ENCODE data around the gene TMEM18. TPM values are rescaled to one million over a fixed set of nuclear protein-coding genes. Genes with fewer than 3 reads are reported as not detected.
A peak's percentile ranks its signal among the peaks of the same experiment; 100 is the strongest.

The TMEM18 gene
- total RNA-seq, 1 donor from 2014 or later, result 18.6 TPM

GRCh38 chr2:672606-672905, 4.7 kb downstream of the TMEM18 start:
- no peak for DNase-seq (ENCODE audit: low spot score)

GRCh38 chr2:671787-672605, 5.2 kb downstream of the TMEM18 start:
- no peak for DNase-seq (ENCODE audit: low spot score)

DNA sequence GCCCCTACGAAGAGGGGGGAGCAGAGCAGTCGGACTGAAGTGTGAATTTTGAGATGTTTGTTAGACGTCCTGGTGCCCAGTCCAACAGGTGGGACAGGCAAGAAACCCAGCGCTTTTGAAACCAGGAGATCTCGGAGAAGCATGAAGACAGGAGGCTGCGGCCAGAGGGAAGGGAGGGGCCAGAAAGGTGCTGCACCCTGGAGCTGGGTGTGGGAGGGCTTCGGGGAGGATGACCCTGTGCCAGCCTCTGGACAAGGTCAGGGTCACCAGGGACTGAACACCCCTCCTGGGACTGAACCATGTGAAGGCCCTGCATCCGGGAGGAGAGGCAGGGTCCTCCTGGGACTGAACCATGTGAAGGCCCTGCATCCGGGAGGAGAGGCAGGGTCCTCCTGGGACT, 6.1 kb downstream of the TMEM18 start:
- DNase-seq (ENCODE audit: low spot score), result no peak

GRCh38 chr2:670637-671036, 6.6 kb downstream of the TMEM18 start:
- DNase-seq (ENCODE audit: low spot score), result no peak

- DNase-seq (ENCODE audit: low spot score), result no peak
These were observed 7.9 kb downstream of the TMEM18 start for GRCh38 chr2:669323-669722.

DNA sequence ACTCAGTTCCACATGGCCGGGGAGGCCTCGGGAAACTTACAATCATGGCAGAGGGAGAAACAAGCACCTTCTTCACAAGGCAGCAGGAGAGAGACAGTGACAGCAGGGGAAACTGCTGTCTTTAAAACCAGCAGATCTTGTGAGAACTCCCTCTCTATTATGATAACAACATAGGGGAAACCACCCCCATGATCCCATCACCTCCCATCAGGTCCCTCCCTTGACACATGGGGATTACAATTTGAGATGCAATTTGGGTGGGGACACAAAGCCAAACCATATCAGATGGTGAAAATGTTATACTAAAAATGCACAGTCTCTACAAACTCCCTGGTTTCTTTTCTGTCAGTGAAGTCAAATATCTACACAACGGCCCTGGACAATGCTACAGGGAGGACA, 9.2 kb downstream of the TMEM18 start:
- DNase-seq (ENCODE audit: low spot score), result no peak

DNA sequence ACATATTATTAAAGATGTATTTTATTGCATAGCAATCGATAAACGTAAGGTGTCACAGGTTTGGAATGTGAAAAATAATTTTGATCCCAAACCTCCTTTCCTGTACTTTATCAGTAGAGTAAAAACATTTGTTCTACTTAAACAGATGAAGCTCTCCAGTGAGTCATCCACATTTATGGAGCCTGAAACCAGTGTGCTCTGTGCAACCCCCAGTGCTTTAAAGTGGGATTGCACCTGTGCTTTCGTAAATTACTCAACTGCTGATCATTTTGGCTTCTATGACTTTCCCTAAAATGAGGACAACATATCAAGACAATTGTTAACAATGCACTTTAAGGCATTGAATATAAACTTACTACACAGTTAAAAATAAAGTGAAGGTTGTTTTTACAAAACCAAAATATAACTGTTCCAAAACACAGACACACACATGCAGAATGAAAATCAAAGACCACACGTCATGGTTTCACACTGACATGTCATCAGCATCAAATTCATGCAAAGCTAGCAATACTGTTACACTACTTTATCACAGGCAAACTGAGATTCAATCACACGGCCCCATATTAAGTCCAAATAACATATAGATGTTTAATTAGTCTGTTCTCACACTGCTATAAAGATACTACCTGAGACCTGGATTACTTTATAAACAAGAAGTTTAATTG, 9.7 kb downstream of the TMEM18 start:
- no peak for DNase-seq (ENCODE audit: low spot score)

GRCh38 chr2:666441-666840, 10.8 kb downstream of the TMEM18 start:
- no peak for DNase-seq (ENCODE audit: low spot score)

GRCh38 chr2:665340-666073, 11.7 kb downstream of the TMEM18 start:
- DNase-seq (ENCODE audit: low spot score), result no peak

DNA sequence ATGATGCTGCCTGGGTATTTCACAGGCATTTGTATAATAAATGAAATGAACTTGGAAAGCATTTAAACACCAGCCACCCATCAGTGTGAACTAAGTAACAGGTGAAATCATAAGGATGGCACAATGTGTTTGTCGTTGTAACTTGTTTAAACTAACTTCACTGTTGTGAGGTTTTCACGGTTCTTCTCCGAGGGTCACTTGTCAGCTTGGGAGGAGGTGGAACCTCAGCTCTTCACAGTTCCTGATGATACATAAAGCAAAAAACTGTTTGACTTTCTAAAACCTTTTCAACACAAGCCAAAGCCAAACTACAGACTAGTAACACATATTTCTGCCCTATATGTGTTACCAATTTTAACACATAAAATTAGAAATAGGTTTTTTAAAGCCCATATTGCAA, 13.1 kb downstream of the TMEM18 start:
- no peak for DNase-seq (ENCODE audit: low spot score)

DNA sequence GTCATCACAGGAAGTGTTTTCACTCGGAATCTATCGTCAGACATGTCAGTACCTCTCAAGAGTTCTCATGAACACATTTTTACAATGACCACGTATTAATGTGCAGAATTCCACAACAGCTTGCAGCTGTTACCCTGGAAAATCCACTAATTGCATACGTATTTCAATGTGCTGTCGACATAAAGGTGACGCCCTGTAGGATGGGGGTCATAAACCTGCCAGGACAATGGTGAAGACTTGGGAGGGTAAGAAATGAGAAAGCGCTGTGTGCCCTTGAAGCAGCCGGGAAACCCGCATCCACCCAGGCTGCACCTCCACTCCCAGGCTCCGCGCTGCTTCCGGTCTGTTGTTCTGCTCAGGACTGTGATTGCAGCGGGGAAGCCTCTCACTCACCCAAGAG, 14.0 kb downstream of the TMEM18 start:
- no peak for DNase-seq (ENCODE audit: low spot score)

GRCh38 chr2:661360-661635, 15.9 kb downstream of the TMEM18 start:
- DNase-seq (ENCODE audit: low spot score), result no peak

GRCh38 chr2:660586-661359, 16.4 kb downstream of the TMEM18 start:
- DNase-seq (ENCODE audit: low spot score), result no peak

DNA sequence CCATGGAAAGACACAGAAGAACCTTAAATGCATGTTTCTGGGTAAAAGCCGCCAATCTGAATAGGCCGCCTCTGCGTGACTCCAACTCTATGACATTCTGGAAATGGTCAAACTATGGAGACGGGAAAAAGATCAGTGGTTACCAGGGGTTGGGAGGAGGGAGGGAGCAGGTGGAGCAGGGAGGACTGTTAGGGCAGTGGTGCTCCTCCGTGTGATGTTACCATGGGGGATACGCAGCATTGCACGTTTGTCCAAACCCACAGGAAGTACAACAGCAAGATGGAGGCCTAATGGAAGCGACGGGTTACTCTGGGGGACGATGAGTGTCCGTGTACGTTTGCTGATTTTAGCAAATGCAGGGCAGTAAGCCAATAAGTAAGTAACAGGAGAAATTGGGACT, 17.2 kb downstream of the TMEM18 start:
- no peak for DNase-seq (ENCODE audit: low spot score)

- no peak for DNase-seq (ENCODE audit: low spot score)
These were observed 18.8 kb downstream of the TMEM18 start for GRCh38 chr2:658426-658825.

GRCh38 chr2:657766-658165, 19.4 kb downstream of the TMEM18 start:
- no peak for DNase-seq (ENCODE audit: low spot score)

- no peak for DNase-seq (ENCODE audit: low spot score)
These were observed 20.5 kb downstream of the TMEM18 start for GRCh38 chr2:656676-657075.

DNA sequence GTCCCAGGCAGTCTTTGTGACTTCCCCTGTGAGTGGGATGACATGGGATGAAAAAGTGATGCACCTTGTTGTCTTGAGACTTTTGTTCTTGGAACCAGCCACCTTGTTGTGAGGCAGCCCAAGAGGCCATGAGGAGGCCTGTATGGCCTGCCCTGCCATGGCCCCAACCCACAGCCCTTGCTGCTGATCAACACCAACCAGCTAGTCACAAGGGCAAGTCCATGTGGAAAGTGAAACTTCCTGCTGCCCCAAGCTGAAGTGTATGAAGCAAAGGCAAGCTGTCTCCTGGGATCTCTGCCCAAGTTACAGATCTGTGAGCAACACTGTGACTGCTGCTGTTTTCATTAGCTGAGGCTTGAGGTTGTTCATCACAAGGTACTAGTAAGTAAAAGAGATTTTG, 21.6 kb downstream of the TMEM18 start:
- DNase-seq (ENCODE audit: low spot score), result peak; percentile 2

DNA sequence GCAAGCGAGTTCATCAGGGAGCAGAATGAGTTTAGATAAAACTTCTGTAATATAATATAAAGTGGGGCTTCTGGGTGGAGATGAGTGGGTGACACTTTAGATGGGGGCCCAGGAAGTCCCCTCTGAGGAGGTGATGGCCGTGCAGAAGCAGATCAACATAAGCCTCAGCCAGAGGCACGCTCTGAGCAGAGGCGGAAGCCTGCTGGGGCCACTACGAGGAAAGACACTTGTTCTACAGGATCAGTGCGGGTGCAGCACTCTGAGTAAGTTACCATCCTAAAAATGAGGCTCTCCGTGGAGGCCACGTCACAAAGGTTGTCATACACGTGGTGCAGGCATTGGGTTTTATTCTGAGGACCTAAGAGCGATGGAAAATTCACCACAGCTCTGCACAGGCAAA, 22.3 kb downstream of the TMEM18 start:
- DNase-seq (ENCODE audit: low spot score), result no peak

DNA sequence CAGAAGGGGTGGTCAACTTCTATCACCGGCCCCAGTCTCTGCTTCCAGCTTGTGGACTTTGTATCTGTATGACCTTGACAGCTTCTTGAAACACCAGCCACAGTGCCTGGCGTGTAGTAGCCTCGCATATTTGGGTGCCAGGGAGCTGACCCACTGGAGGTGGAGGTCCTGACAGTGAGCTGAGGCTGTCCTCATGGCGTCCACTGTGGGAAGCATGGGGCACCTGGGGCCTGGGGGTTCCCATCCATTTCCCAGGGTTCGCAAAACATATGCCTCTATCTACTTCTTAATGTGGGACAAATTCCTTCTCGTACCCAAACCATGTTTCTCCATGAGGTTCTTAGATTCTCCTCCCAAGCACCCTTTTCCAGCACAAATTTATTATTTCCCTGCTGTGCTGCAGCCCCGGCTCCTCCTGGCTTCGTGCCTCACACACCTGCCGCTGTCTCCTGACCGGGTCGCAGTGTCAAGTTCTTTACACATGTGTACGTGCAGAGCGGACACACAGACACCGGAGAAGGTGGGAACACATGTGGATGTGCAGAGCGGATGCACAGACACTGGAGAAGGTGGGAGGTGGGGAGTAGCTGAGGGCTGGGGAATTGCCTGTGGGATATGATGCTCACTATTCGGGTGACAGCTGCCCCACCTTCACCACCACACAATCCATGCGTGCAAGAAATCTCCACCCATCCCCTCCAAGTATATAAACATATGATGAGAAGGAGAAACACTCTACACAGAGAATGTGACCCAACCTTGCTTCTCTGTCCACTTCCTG, 23.4 kb downstream of the TMEM18 start:
- DNase-seq (ENCODE audit: low spot score), result no peak

DNA sequence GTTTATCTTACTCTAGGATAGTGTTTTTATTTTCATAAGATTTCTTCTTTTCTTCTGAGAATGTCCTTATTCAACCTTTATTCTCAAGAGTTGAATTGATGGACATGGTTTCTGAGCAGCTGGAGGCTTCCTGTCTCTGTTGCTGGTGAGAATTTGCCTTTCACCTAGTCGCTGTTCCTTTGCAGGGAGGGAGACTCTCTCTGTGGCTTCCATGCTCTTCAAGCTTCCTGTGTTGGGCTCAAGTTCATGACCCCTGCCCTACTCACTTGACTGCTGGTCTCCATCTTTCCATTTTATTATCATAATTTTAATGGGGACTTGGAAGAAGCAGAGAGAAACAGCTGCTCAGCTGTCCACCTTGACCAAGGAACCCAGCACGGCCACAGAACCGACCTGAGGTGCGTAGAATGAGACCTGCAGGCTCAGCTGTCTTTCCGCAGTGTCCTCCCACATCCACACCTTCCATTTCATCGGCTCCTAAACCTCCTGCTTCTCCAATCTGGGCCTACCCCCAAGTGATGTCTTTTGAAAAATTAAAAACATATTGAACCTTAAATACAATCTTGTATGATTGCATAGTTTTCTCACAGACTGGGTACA, 24.2 kb downstream of the TMEM18 start:
- DNase-seq (ENCODE audit: low spot score), result no peak
